HepG2 (cell line): ENCODE measurements around the gene ZKSCAN1. TPM values are rescaled to one million over a fixed set of nuclear protein-coding genes. Genes with fewer than 3 reads are reported as not detected.

Experiments
- ARNTL ChIP-seq: sonication (generic); formaldehyde crosslinking; IDR thresholded peaks from 2 replicates; pipeline ENCODE4 v1.4.0; 2020; ENCODE audit warnings: mild to moderate bottlenecking, missing genetic modification reagents
- ATF4 ChIP-seq, 2 experiments: fragments of 450-650 bp in 1 of 2; sonication (generic) in 1 of 2; formaldehyde crosslinking; IDR thresholded peaks; 2 replicates each; pipeline versions ENCODE4 v1.5.0 to v1.8.0; 2020 to 2022; ENCODE audit warnings: mild to moderate bottlenecking in 1 of 2, missing genetic modification reagents in 1 of 2
- BRCA1 ChIP-seq: sonication (generic); formaldehyde crosslinking; IDR thresholded peaks from 2 replicates; pipeline ENCODE4 v1.4.0; 2020; ENCODE audit warnings: missing genetic modification reagents
- CHCHD3 ChIP-seq: sonication (generic); formaldehyde crosslinking; IDR thresholded peaks from 2 replicates; pipeline ENCODE4 v1.8.0; 2022; ENCODE audit warnings: mild to moderate bottlenecking, missing genetic modification reagents, moderate library complexity
- HOXA7 ChIP-seq: sonication (generic); formaldehyde crosslinking; IDR thresholded peaks from 2 replicates; pipeline ENCODE4 v1.8.1; 2022; ENCODE audit warnings: mild to moderate bottlenecking, missing genetic modification reagents, moderate library complexity
- MED13 ChIP-seq: sonication (generic); formaldehyde crosslinking; IDR thresholded peaks from 2 replicates; pipeline ENCODE4 v1.5.0; 2020; ENCODE audit warnings: missing genetic modification reagents
- MTA1 ChIP-seq: sonication (generic); formaldehyde crosslinking; IDR thresholded peaks from 2 replicates; pipeline ENCODE4 v1.4.0; 2020; ENCODE audit warnings: missing genetic modification reagents, mild to moderate bottlenecking, borderline replicate concordance
- NCOA1 ChIP-seq: sonication (generic); formaldehyde crosslinking; IDR thresholded peaks from 2 replicates; pipeline ENCODE4 v1.9.0; 2021; ENCODE audit warnings: missing genetic modification reagents
- RFX1 ChIP-seq: fragments of 450-650 bp; IDR thresholded peaks from 2 replicates; pipeline ENCODE4 v1.6.1; 2017
- SALL2 ChIP-seq: sonication (generic); formaldehyde crosslinking; IDR thresholded peaks from 2 replicates; pipeline ENCODE4 v1.8.1; 2023; ENCODE audit warnings: mild to moderate bottlenecking, missing genetic modification reagents, inconsistent platforms
- SP1 ChIP-seq, 2 experiments: fragments of 450-650 bp in 1 of 2; sonication (generic) in 1 of 2; formaldehyde crosslinking in 1 of 2; IDR thresholded peaks; 2 replicates each; pipeline versions ENCODE4 v1.4.0 to v1.6.1; 2016 to 2020; ENCODE audit warnings: missing genetic modification reagents in 1 of 2
- SP4 ChIP-seq: sonication (generic); formaldehyde crosslinking; IDR thresholded peaks from 2 replicates; pipeline ENCODE4 v1.8.1; 2023; ENCODE audit warnings: mild to moderate bottlenecking, missing genetic modification reagents
- SPEN ChIP-seq: sonication (generic); formaldehyde crosslinking; IDR thresholded peaks from 2 replicates; pipeline ENCODE4 v1.5.1; 2020; ENCODE audit warnings: low read depth, mild to moderate bottlenecking, missing genetic modification reagents
- SRSF9 ChIP-seq: fragments of 200-400 bp; formaldehyde crosslinking; IDR thresholded peaks from 2 replicates; pipeline ENCODE4 v1.6.1; 2018; ENCODE audit warnings: borderline replicate concordance, mild to moderate bottlenecking, low read depth, low read length; ENCODE audit not compliant: insufficient read depth, poor library complexity, severe bottlenecking
- TOE1 ChIP-seq: sonication (generic); formaldehyde crosslinking; IDR thresholded peaks from 2 replicates; pipeline ENCODE4 v1.4.0; 2020; ENCODE audit warnings: mild to moderate bottlenecking, missing genetic modification reagents
- ZMAT3 ChIP-seq: sonication (generic); formaldehyde crosslinking; conservative IDR thresholded peaks from 2 replicates; pipeline ENCODE4 v1.7.0; 2021; ENCODE audit warnings: missing genetic modification reagents
- ZNF253 ChIP-seq: sonication (generic); formaldehyde crosslinking; IDR thresholded peaks from 2 replicates; pipeline ENCODE4 v1.8.0; 2022; ENCODE audit warnings: mild to moderate bottlenecking, missing genetic modification reagents, borderline replicate concordance
- ZNF326 ChIP-seq: sonication (generic); formaldehyde crosslinking; IDR thresholded peaks from 2 replicates; pipeline ENCODE4 v1.4.0; 2020; ENCODE audit warnings: missing genetic modification reagents, borderline replicate concordance
- ZNF33B ChIP-seq: sonication (generic); formaldehyde crosslinking; IDR thresholded peaks from 2 replicates; pipeline ENCODE4 v1.5.1; 2020; ENCODE audit warnings: mild to moderate bottlenecking, missing genetic modification reagents
- ZNF496 ChIP-seq: sonication (generic); formaldehyde crosslinking; IDR thresholded peaks from 2 replicates; pipeline ENCODE4 v1.8.1; 2023; ENCODE audit warnings: mild to moderate bottlenecking, moderate library complexity, missing genetic modification reagents; ENCODE audit not compliant: insufficient replicate concordance
- ZNF547 ChIP-seq: sonication (generic); formaldehyde crosslinking; IDR thresholded peaks from 2 replicates; pipeline ENCODE4 v1.5.1; 2020; ENCODE audit warnings: mild to moderate bottlenecking, missing genetic modification reagents
- ZNF557 ChIP-seq: sonication (generic); formaldehyde crosslinking; IDR thresholded peaks from 2 replicates; pipeline ENCODE4 v1.4.0; 2020; ENCODE audit warnings: missing genetic modification reagents
- ZNF562 ChIP-seq: sonication (generic); formaldehyde crosslinking; IDR thresholded peaks from 2 replicates; pipeline ENCODE4 v1.8.0; 2022; ENCODE audit warnings: missing genetic modification reagents, borderline replicate concordance
- ZNF605 ChIP-seq: sonication (generic); formaldehyde crosslinking; IDR thresholded peaks from 2 replicates; pipeline ENCODE4 v1.8.0; 2022; ENCODE audit warnings: mild to moderate bottlenecking, missing genetic modification reagents
- ZNF644 ChIP-seq: IDR thresholded peaks from 2 replicates; pipeline ENCODE4 v1.6.1; 2016; ENCODE audit warnings: low read depth
- ZSCAN20 ChIP-seq: sonication (generic); formaldehyde crosslinking; IDR thresholded peaks from 2 replicates; pipeline ENCODE4 v1.4.0; 2020; ENCODE audit warnings: missing genetic modification reagents, mild to moderate bottlenecking, borderline replicate concordance
- polyA plus RNA-seq, 8 experiments: library from polyadenylated mRNA; depleted of rRNA in 3 of 8; stranded (reverse) in 7 of 8; unstranded in 1 of 8; fragments of >200 nt; fragmentation: Illumina TruSeq in 4 of 8; extraction: Trizol in 4 of 8; gene quantifications; 2 replicates each; pipeline versions ENCODE4 v1.2.1 to v1.2.3, GENCODE V29; 2011 to 2016; ENCODE audit warnings: low read depth in 4 of 8, missing spikeins in 1 of 8, mixed read lengths in 1 of 8; ENCODE audit not compliant: insufficient read depth in 1 of 8
- total RNA-seq, 5 experiments: library from RNA; depleted of rRNA; stranded (reverse); fragments of >200 nt; fragmentation: Illumina TruSeq; extraction: Trizol; gene quantifications; 2 replicates each; pipeline ENCODE4 v1.2.3, GENCODE V29; 2016; ENCODE audit warnings: low read depth in 1 of 5
- TF ChIP-seq, protein P1 (sequence below): sonication (generic); formaldehyde crosslinking; IDR thresholded peaks from 2 replicates; pipeline ENCODE4 v1.4.0; 2020; ENCODE audit warnings: missing genetic modification reagents
- TF ChIP-seq, protein P2 (sequence below): sonication (generic); formaldehyde crosslinking; IDR thresholded peaks from 2 replicates; pipeline ENCODE4 v1.4.0; 2020; ENCODE audit warnings: missing genetic modification reagents, borderline replicate concordance

The ZKSCAN1 gene
- total and polyA plus RNA-seq, 2 of the 13 experiments (the other 11 are each of a cell fraction or from before 2014, with no cell fraction given), result 46.4 to 60.6 TPM

GRCh38 chr7:99997545-99998137, 17.8 kb upstream of the ZKSCAN1 start (continued):
- TF ChIP-seq ZSCAN20 (CRISPR knock-in tag), result peak; percentile 80; the same call in 1 of the 2 replicates
- peak; percentile 40; the same call in 1 of the 2 replicates for TF ChIP-seq BRCA1 (CRISPR knock-in tag)
- peak; percentile 40; the same call in 1 of the 2 replicates for TF ChIP-seq SP4 (CRISPR knock-in tag)
- TF ChIP-seq SPEN (CRISPR knock-in tag), result peak; percentile 70; the same call in 1 of the 2 replicates
- TF ChIP-seq ZMAT3, result peak; percentile 96
- no peak for TF ChIP-seq ZNF326 (CRISPR knock-in tag)
- TF ChIP-seq ZNF644, result no peak
- no peak for TF ChIP-seq HOXA7 (CRISPR knock-in tag)
- no peak for TF ChIP-seq NCOA1 (CRISPR knock-in tag)
- TF ChIP-seq ZNF557 (CRISPR knock-in tag), result 0 out of 2 replicates have a peak, but pooled peaks have one; percentile 19
- no peak for TF ChIP-seq SRSF9
- no peak for TF ChIP-seq ZNF562
- TF ChIP-seq, protein P1, sequence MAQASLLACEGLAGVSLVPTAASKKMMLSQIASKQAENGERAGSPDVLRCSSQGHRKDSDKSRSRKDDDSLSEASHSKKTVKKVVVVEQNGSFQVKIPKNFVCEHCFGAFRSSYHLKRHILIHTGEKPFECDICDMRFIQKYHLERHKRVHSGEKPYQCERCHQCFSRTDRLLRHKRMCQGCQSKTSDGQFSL (CRISPR knock-in tag), result peak; percentile 77; the same call in 1 of the 2 replicates
- peak; percentile 72 for TF ChIP-seq ARNTL (CRISPR knock-in tag)
- TF ChIP-seq, protein P2, sequence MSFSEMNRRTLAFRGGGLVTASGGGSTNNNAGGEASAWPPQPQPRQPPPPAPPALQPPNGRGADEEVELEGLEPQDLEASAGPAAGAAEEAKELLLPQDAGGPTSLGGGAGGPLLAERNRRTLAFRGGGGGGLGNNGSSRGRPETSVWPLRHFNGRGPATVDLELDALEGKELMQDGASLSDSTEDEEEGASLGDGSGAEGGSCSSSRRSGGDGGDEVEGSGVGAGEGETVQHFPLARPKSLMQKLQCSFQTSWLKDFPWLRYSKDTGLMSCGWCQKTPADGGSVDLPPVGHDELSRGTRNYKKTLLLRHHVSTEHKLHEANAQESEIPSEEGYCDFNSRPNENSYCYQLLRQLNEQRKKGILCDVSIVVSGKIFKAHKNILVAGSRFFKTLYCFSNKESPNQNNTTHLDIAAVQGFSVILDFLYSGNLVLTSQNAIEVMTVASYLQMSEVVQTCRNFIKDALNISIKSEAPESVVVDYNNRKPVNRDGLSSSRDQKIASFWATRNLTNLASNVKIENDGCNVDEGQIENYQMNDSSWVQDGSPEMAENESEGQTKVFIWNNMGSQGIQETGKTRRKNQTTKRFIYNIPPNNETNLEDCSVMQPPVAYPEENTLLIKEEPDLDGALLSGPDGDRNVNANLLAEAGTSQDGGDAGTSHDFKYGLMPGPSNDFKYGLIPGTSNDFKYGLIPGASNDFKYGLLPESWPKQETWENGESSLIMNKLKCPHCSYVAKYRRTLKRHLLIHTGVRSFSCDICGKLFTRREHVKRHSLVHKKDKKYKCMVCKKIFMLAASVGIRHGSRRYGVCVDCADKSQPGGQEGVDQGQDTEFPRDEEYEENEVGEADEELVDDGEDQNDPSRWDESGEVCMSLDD (CRISPR knock-in tag), result peak; percentile 88
- peak; percentile 78; the same call in 1 of the 2 replicates for TF ChIP-seq MTA1 (CRISPR knock-in tag)
- peak; percentile 94 for TF ChIP-seq ZNF547
- peak; percentile 33; the same call in 1 of the 2 replicates for TF ChIP-seq SALL2 (CRISPR knock-in tag)
- peak in 1 of 2 experiments; percentile 54; a peak in 2 of 4 replicates for TF ChIP-seq ATF4 (CRISPR knock-in tag; IDR thresholded peaks at IDR 0.05)
- no peak for TF ChIP-seq CHCHD3
- TF ChIP-seq ZNF605 (CRISPR knock-in tag), result peak; percentile 96
- 0 out of 2 replicates have a peak, but pooled peaks have one; percentile 10 for TF ChIP-seq TOE1 (CRISPR knock-in tag)
- TF ChIP-seq ZNF253 (CRISPR knock-in tag), result 0 out of 2 replicates have a peak, but pooled peaks have one; percentile 10
- no peak; the same call in 1 of the 2 replicates for TF ChIP-seq MED13 (CRISPR knock-in tag)
- TF ChIP-seq RFX1, result no peak
- 0 out of 2 replicates have a peak, but pooled peaks have one; percentile 83 for TF ChIP-seq ZNF33B
- TF ChIP-seq ZNF496, result no peak
- TF ChIP-seq SP1 (IDR thresholded peaks at IDR 0.05), result no peak
- no peak; the same call in 1 of the 2 replicates for TF ChIP-seq SP1 (CRISPR knock-in tag; IDR thresholded peaks at IDR 0.05)
